DOHH2 (cell line): ENCODE data around the gene DUSP2.

Experiments used
- H3F3A ChIP-seq: fragments of 200-600 bp; sonication (generic), shearing (Covaris generic); 2 replicates; pipeline ENCODE4 v1.6.0; 2016; ENCODE audit warnings: antibody characterized with exemption, mild to moderate bottlenecking; ENCODE audit not compliant: control insufficient read depth, insufficient read depth
- H3K27ac ChIP-seq: fragments of 200-600 bp; sonication (generic); 2 replicates; pipeline ENCODE4 v1.5.1; 2014; ENCODE audit warnings: low read depth, mild to moderate bottlenecking, low read length, moderate library complexity
- H3K27me3 ChIP-seq: fragments of 200-600 bp; sonication (generic); 2 replicates; pipeline ENCODE4 v1.6.1; 2014; ENCODE audit warnings: mild to moderate bottlenecking, low read length, mixed read lengths; ENCODE audit not compliant: control insufficient read depth
- H3K36me3 ChIP-seq: fragments of 200-600 bp; sonication (generic); 2 replicates; pipeline ENCODE4 v1.6.1; 2014; ENCODE audit warnings: mild to moderate bottlenecking, low read length, moderate library complexity, mixed read lengths; ENCODE audit not compliant: control insufficient read depth
- H3K4me1 ChIP-seq: fragments of 200-600 bp; sonication (generic); 2 replicates; pipeline ENCODE4 v1.6.1; 2014; ENCODE audit warnings: mild to moderate bottlenecking, low read length, mixed read lengths; ENCODE audit not compliant: control insufficient read depth
- H3K4me2 ChIP-seq: fragments of 200-600 bp; sonication (generic); 2 replicates; pipeline ENCODE4 v1.6.0; 2014; ENCODE audit warnings: mild to moderate bottlenecking, low read length, moderate library complexity
- H3K4me3 ChIP-seq: fragments of 200-600 bp; sonication (generic); 2 replicates; pipeline ENCODE4 v1.5.1; 2014; ENCODE audit warnings: mild to moderate bottlenecking, low read length, mixed read lengths
- H3K79me2 ChIP-seq: fragments of 200-600 bp; sonication (generic); 2 replicates; pipeline ENCODE4 v1.6.1; 2014; ENCODE audit warnings: mild to moderate bottlenecking, low read length, mixed read lengths; ENCODE audit not compliant: control insufficient read depth
- H3K9me2 ChIP-seq: fragments of 200-600 bp; sonication (generic); replicated peaks from 2 replicates; pipeline ENCODE4 v1.6.1; 2014; ENCODE audit warnings: mild to moderate bottlenecking, low read length, mixed read lengths; ENCODE audit not compliant: control insufficient read depth
- H3K9me3 ChIP-seq: fragments of 200-600 bp; sonication (generic); 2 replicates; pipeline ENCODE4 v1.6.1; 2014; ENCODE audit warnings: antibody characterized with exemption, low read length, mixed read lengths; ENCODE audit not compliant: control insufficient read depth, insufficient read depth
- H4K20me1 ChIP-seq: fragments of 200-600 bp; sonication (generic); 2 replicates; pipeline ENCODE4 v1.6.0; 2014; ENCODE audit warnings: low read depth, mild to moderate bottlenecking, antibody characterized with exemption, low read length, moderate library complexity; ENCODE audit not compliant: control insufficient read depth, insufficient read depth
- EZH2phosphoT487 ChIP-seq: fragments of 200-600 bp; sonication (generic); IDR thresholded peaks from 2 replicates; pipeline ENCODE4 v1.6.1; 2017; ENCODE audit warnings: borderline replicate concordance, mild to moderate bottlenecking, antibody characterized with exemption, low read length, moderate library complexity, mixed read lengths
- TF ChIP-seq, protein P1 (sequence below): fragments of 200-600 bp; sonication (generic); IDR thresholded peaks from one replicate; pipeline ENCODE4 v1.5.1; 2014; ENCODE audit warnings: antibody characterized with exemption, mild to moderate bottlenecking, low read depth, low read length; ENCODE audit not compliant: poor library complexity, severe bottlenecking

Gene DUSP2

GRCh38 chr2:96184188-96184587 lies 38.9 kb upstream of the DUSP2 start:
- Histone ChIP-seq H3K9me2 (no peaks in the 10 kb centered on the region), H3K79me2 (no peaks in the 10 kb centered on the region; the same call in 1 of the 2 replicates), H3K36me3 (peaks cover 54% of the 10 kb centered on the region), H3K27ac (no peak overlapping the region), H3K9me3 (no peaks in the 10 kb centered on the region), H3K4me1 (peaks cover 9% of the 10 kb centered on the region; the same call in 1 of the 2 replicates), H3K4me3 (no peak overlapping the region), H4K20me1 (peaks cover 12% of the 10 kb centered on the region; the same call in 1 of the 2 replicates), H3F3A (peaks cover 66% of the 10 kb centered on the region), H3K4me2 (no peak overlapping the region), H3K27me3 (no peaks in the 10 kb centered on the region)
- no peak for TF ChIP-seq EZH2phosphoT487
- TF ChIP-seq, protein P1, sequence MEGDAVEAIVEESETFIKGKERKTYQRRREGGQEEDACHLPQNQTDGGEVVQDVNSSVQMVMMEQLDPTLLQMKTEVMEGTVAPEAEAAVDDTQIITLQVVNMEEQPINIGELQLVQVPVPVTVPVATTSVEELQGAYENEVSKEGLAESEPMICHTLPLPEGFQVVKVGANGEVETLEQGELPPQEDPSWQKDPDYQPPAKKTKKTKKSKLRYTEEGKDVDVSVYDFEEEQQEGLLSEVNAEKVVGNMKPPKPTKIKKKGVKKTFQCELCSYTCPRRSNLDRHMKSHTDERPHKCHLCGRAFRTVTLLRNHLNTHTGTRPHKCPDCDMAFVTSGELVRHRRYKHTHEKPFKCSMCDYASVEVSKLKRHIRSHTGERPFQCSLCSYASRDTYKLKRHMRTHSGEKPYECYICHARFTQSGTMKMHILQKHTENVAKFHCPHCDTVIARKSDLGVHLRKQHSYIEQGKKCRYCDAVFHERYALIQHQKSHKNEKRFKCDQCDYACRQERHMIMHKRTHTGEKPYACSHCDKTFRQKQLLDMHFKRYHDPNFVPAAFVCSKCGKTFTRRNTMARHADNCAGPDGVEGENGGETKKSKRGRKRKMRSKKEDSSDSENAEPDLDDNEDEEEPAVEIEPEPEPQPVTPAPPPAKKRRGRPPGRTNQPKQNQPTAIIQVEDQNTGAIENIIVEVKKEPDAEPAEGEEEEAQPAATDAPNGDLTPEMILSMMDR = no peak

- Histone ChIP-seq H3F3A (peaks cover 56% of the 10 kb centered on the region), H3K79me2 (no peaks in the 10 kb centered on the region), H3K9me2 (no peaks in the 10 kb centered on the region), H3K4me3 (no peak overlapping the region), H3K4me2 (no peak overlapping the region), H3K9me3 (no peaks in the 10 kb centered on the region), H4K20me1 (peaks cover 3% of the 10 kb centered on the region; the same call in 1 of the 2 replicates), H3K27ac (no peak overlapping the region), H3K36me3 (peaks cover 27% of the 10 kb centered on the region), H3K4me1 (peaks cover 9% of the 10 kb centered on the region; the same call in 1 of the 2 replicates), H3K27me3 (no peaks in the 10 kb centered on the region; the same call in 1 of the 2 replicates)
- TF ChIP-seq, protein P1 = no peak
- no peak for TF ChIP-seq EZH2phosphoT487
These were observed 36.3 kb upstream of the DUSP2 start for GRCh38 chr2:96181529-96181928.

GRCh38 chr2:96180521-96180920 lies 35.3 kb upstream of the DUSP2 start:
- peaks cover 9% of the 10 kb centered on the region; the same call in 1 of the 2 replicates for H3K4me1 ChIP-seq
- H3K9me2 ChIP-seq = no peaks in the 10 kb centered on the region
- H3K4me2 ChIP-seq = no peak overlapping the region
- peaks cover 47% of the 10 kb centered on the region for H3F3A ChIP-seq
- H3K79me2 ChIP-seq = no peaks in the 10 kb centered on the region
- H3K9me3 ChIP-seq = no peaks in the 10 kb centered on the region
- peaks cover 17% of the 10 kb centered on the region for H3K36me3 ChIP-seq
- H3K27ac ChIP-seq = no peak overlapping the region
- no peak for TF ChIP-seq EZH2phosphoT487
- TF ChIP-seq, protein P1 = no peak
- no peak overlapping the region for H3K4me3 ChIP-seq
- peaks cover 3% of the 10 kb centered on the region; the same call in 1 of the 2 replicates for H3K27me3 ChIP-seq
- peaks cover 3% of the 10 kb centered on the region; the same call in 1 of the 2 replicates for H4K20me1 ChIP-seq
